GM13976 (cell line): ENCODE results near the gene ASXL2.
"Not testable (repeated sequence)": the region's sequence is repeated elsewhere in the genome, so short reads cannot be mapped to it uniquely, and the experiment has no call there.

Source experiments
- DNase-seq: peaks from one replicate; pipeline ENCODE4 v3.0.0; 2012; ENCODE audit warnings: low spot score
- in situ Hi-C: fragments of 300-500 bp; cut with MboI; formaldehyde crosslinking; loops from one replicate; pipeline ENCODE4 v1.12.0; 2022; ENCODE audit warnings: low sequenced_read_pairs, mixed read lengths, inconsistent platforms; ENCODE audit not compliant: unreplicated experiment
- TF ChIP-seq, protein P1 (sequence below): IDR thresholded peaks from 2 replicates; pipeline ENCODE4 v1.5.1; 2012; ENCODE audit warnings: borderline replicate concordance, mild to moderate bottlenecking; ENCODE audit not compliant: insufficient read depth; ENCODE audit errors: extremely low read depth, missing control alignments, control extremely low read depth

Gene ASXL2

GRCh38 chr2:25913696-25913973 is 35.3 kb upstream of the ASXL2 start:
- DNase-seq, in situ Hi-C loops: not testable (repeated sequence)

- TF ChIP-seq, protein P1, sequence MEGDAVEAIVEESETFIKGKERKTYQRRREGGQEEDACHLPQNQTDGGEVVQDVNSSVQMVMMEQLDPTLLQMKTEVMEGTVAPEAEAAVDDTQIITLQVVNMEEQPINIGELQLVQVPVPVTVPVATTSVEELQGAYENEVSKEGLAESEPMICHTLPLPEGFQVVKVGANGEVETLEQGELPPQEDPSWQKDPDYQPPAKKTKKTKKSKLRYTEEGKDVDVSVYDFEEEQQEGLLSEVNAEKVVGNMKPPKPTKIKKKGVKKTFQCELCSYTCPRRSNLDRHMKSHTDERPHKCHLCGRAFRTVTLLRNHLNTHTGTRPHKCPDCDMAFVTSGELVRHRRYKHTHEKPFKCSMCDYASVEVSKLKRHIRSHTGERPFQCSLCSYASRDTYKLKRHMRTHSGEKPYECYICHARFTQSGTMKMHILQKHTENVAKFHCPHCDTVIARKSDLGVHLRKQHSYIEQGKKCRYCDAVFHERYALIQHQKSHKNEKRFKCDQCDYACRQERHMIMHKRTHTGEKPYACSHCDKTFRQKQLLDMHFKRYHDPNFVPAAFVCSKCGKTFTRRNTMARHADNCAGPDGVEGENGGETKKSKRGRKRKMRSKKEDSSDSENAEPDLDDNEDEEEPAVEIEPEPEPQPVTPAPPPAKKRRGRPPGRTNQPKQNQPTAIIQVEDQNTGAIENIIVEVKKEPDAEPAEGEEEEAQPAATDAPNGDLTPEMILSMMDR: no peak
- DNase-seq: no peak
- in situ Hi-C loops: no loop called here
Observed at GRCh38 chr2:25912851-25913695, 34.8 kb upstream of the ASXL2 start.

GRCh38 chr2:25909574-25909973 is 31.3 kb upstream of the ASXL2 start:
- DNase-seq, in situ Hi-C loops: not testable (repeated sequence)

GRCh38 chr2:25905126-25905525 is 26.8 kb upstream of the ASXL2 start:
- TF ChIP-seq, protein P1: no peak
- DNase-seq: no peak
- in situ Hi-C loops: no loop called here

GRCh38 chr2:25903216-25903776 is 25.0 kb upstream of the ASXL2 start:
- DNase-seq: no peak
- TF ChIP-seq, protein P1: no peak
- in situ Hi-C loops: no loop called here

- in situ Hi-C loops: no loop called here
- TF ChIP-seq, protein P1: no peak
- DNase-seq: no peak
Observed at GRCh38 chr2:25899404-25899970, 21.2 kb upstream of the ASXL2 start.

- DNase-seq: no peak
- in situ Hi-C loops: no loop called here
- TF ChIP-seq, protein P1: no peak
Observed at GRCh38 chr2:25897506-25897905, 19.2 kb upstream of the ASXL2 start.

GRCh38 chr2:25896308-25896707 is 18.0 kb upstream of the ASXL2 start:
- DNase-seq, in situ Hi-C loops: not testable (repeated sequence)
